HepG2 (cell line): ENCODE results near the gene FAM83C. TPM values are rescaled to one million over a fixed set of nuclear protein-coding genes. Genes with fewer than 3 reads are reported as not detected.

Source experiments
- ATAC-seq: fragments of 200-7000 bp; cut with Tn5 transposase; 3 replicates; pipeline ENCODE4 v1.9.1; 2020; ENCODE audit warnings: mild to moderate bottlenecking, moderate library complexity
- BruUV-seq: library from RNA; stranded (reverse); fragments of 400-500 nt; replicated peaks from 2 replicates; lab custom pipeline; 2021; lab: Mats Ljungman, UMichigan
- CTCF ChIA-PET: fragments of 300-600 bp; formaldehyde crosslinking; extraction: SDS; loops from one replicate; lab custom pipeline; 2021; ENCODE audit warnings: low total read pairs, inconsistent platforms, low intra/inter-chr PET ratio; lab: Yijun Ruan, JAX
- POLR2A ChIA-PET: fragments of 350-600 bp; sonication (Branson Sonifier 250); formaldehyde crosslinking; loops from one replicate; lab custom pipeline; 2020; ENCODE audit warnings: antibody characterized with exemption, inconsistent platforms; lab: Yijun Ruan, JAX
- DNase-seq: peaks from one replicate; pipeline ENCODE4 v3.0.0-alpha.2; 2015; ENCODE audit warnings: low spot score
- FAIRE-seq: peaks from 3 replicates; lab custom pipeline; 2011; peaks lifted over from hg19 to GRCh38; lab: Jason Lieb, UNC
- H2AFZ ChIP-seq: one replicate; pipeline ENCODE4 v1.6.1; 2011; ENCODE audit warnings: low read length, inconsistent platforms
- H3K27ac ChIP-seq: fragments of 300-600 bp; 3 replicates; pipeline ENCODE4 v1.8.0; 2011; ENCODE audit warnings: mixed run types, mild to moderate bottlenecking, mixed read lengths, low read length, inconsistent platforms; ENCODE audit not compliant: insufficient read depth; ENCODE audit errors: extremely low read length
- H3K27me3 ChIP-seq, 2 experiments: fragments of 200-600 bp in 1 of 2; 2 replicates in 1 of 2; 3 replicates in 1 of 2; pipeline versions ENCODE4 v1.6.0 to v1.8.0; 2011; ENCODE audit warnings: low read length in 2 of 2, mild to moderate bottlenecking in 2 of 2, moderate library complexity in 2 of 2, inconsistent platforms in 1 of 2; ENCODE audit not compliant: insufficient read depth in 2 of 2, control insufficient read depth in 1 of 2
- H3K36me3 ChIP-seq, 2 experiments: fragments of 200-600 bp in 1 of 2; replicated peaks in 1 of 2; 2 replicates in 1 of 2; 3 replicates in 1 of 2; pipeline versions ENCODE4 v1.5.1 to v1.8.0; 2011; ENCODE audit warnings: low read length in 2 of 2, inconsistent platforms in 1 of 2; ENCODE audit not compliant: insufficient read depth in 2 of 2, control insufficient read depth in 1 of 2
- H3K4me1 ChIP-seq: 2 replicates; pipeline ENCODE4 v1.5.1; 2012; ENCODE audit warnings: low read length, inconsistent platforms; ENCODE audit not compliant: insufficient read depth
- H3K4me2 ChIP-seq: 2 replicates; pipeline ENCODE4 v1.6.0; 2011; ENCODE audit warnings: low read depth, low read length, inconsistent platforms
- H3K4me3 ChIP-seq, 3 experiments: fragments of 200-600 bp in 1 of 3; sonication (generic), shearing (Covaris generic) in 1 of 3; replicated peaks in 1 of 3; 2 replicates each; pipeline ENCODE4 v1.5.1; 2011 to 2016; ENCODE audit warnings: low read length in 3 of 3, inconsistent platforms in 2 of 3, low read depth in 2 of 3, mild to moderate bottlenecking in 2 of 3, control low read depth in 1 of 3, mixed read lengths in 1 of 3; ENCODE audit not compliant: insufficient read depth in 1 of 3
- H3K79me2 ChIP-seq: one replicate; pipeline ENCODE4 v1.6.1; 2011; ENCODE audit warnings: low read length, inconsistent platforms; ENCODE audit not compliant: insufficient read depth
- H3K9ac ChIP-seq: 2 replicates; pipeline ENCODE4 v1.6.0; 2011; ENCODE audit warnings: mild to moderate bottlenecking, low read depth, low read length, inconsistent platforms; ENCODE audit not compliant: insufficient read depth
- H3K9me3 ChIP-seq: 2 replicates; pipeline ENCODE4 v1.5.1; 2012; ENCODE audit warnings: mild to moderate bottlenecking, low read length
- H4K20me1 ChIP-seq: 2 replicates; pipeline ENCODE4 v1.6.0; 2011; ENCODE audit warnings: inconsistent platforms, mild to moderate bottlenecking, low read length, moderate library complexity; ENCODE audit not compliant: insufficient read depth
- EHMT2 ChIP-seq: fragments of 200-600 bp; sonication (generic); IDR thresholded peaks from 2 replicates; pipeline ENCODE4 v1.7.0; 2017; ENCODE audit warnings: antibody characterized with exemption, low read depth, low read length, borderline replicate concordance
- GPN1 ChIP-seq: sonication (generic); formaldehyde crosslinking; IDR thresholded peaks from 2 replicates; pipeline ENCODE4 v1.5.1; 2020; ENCODE audit warnings: missing genetic modification reagents, borderline replicate concordance
- JARID2 ChIP-seq: sonication (generic); formaldehyde crosslinking; IDR thresholded peaks from 2 replicates; pipeline ENCODE4 v1.8.1; 2023; ENCODE audit warnings: missing genetic modification reagents, inconsistent platforms; ENCODE audit not compliant: insufficient replicate concordance
- MAZ ChIP-seq, 2 experiments: sonication (generic) in 1 of 2; formaldehyde crosslinking in 1 of 2; IDR thresholded peaks; 2 replicates each; pipeline versions ENCODE4 v1.5.0 to v1.6.1; 2012 to 2020; ENCODE audit warnings: low read depth in 2 of 2, mild to moderate bottlenecking in 2 of 2, borderline replicate concordance in 1 of 2, improper control_type of control experiment in 1 of 2, low read length in 1 of 2, missing genetic modification reagents in 1 of 2, moderate library complexity in 1 of 2
- NR1H2 ChIP-seq: sonication (generic); formaldehyde crosslinking; IDR thresholded peaks from 2 replicates; pipeline ENCODE4 v1.8.1; 2022; ENCODE audit warnings: low read depth, missing genetic modification reagents, borderline replicate concordance
- PHF8 ChIP-seq: sonication (generic); formaldehyde crosslinking; IDR thresholded peaks from 2 replicates; pipeline ENCODE4 v1.5.0; 2020; ENCODE audit warnings: missing genetic modification reagents
- TSC22D2 ChIP-seq: sonication (generic); formaldehyde crosslinking; IDR thresholded peaks from 2 replicates; pipeline ENCODE4 v1.5.1; 2020; ENCODE audit warnings: missing genetic modification reagents, mild to moderate bottlenecking, borderline replicate concordance
- ZBTB21 ChIP-seq: sonication (generic); formaldehyde crosslinking; IDR thresholded peaks from 2 replicates; pipeline ENCODE4 v1.4.0; 2020; ENCODE audit warnings: missing genetic modification reagents
- ZNF615 ChIP-seq: sonication (generic); formaldehyde crosslinking; IDR thresholded peaks from 2 replicates; pipeline ENCODE4 v1.5.0; 2020; ENCODE audit warnings: mild to moderate bottlenecking, missing genetic modification reagents, borderline replicate concordance
- WGBS: methylation state at CpG from one replicate; pipeline ENCODE4 v1.1.6; 2017; ENCODE audit warnings: low lambda C conversion rate; 5-methylcytosine and 5-hydroxymethylcytosine counted together
- in situ Hi-C: cut with HindIII; loops from 2 replicates; pipeline ENCODE4 v1.10.0; 2017; ENCODE audit warnings: low pct_unique_long_range_greater_than_20kb; ENCODE audit not compliant: extremely low pct_ligation_motif_present
- intact Hi-C: fragments of 100-400 bp; cut with micrococcal nuclease; formaldehyde crosslinking; loops from one replicate; pipeline ENCODE4 v1.10.0; 2022; ENCODE audit not compliant: unreplicated experiment
- polyA plus RNA-seq, 8 experiments: library from polyadenylated mRNA; depleted of rRNA in 3 of 8; stranded (reverse) in 7 of 8; unstranded in 1 of 8; fragments of >200 nt; fragmentation: Illumina TruSeq in 4 of 8; extraction: Trizol in 4 of 8; gene quantifications; 2 replicates each; pipeline versions ENCODE4 v1.2.1 to v1.2.3, GENCODE V29; 2011 to 2016; ENCODE audit warnings: low read depth in 4 of 8, missing spikeins in 1 of 8, mixed read lengths in 1 of 8; ENCODE audit not compliant: insufficient read depth in 1 of 8
- total RNA-seq, 5 experiments: library from RNA; depleted of rRNA; stranded (reverse); fragments of >200 nt; fragmentation: Illumina TruSeq; extraction: Trizol; gene quantifications; 2 replicates each; pipeline ENCODE4 v1.2.3, GENCODE V29; 2016; ENCODE audit warnings: low read depth in 1 of 5
- TF ChIP-seq, protein P1 (sequence below): sonication (generic); formaldehyde crosslinking; IDR thresholded peaks from 2 replicates; pipeline ENCODE4 v1.8.1; 2023; ENCODE audit warnings: mild to moderate bottlenecking, missing genetic modification reagents
- TF ChIP-seq, protein P2 (sequence below): sonication (generic); formaldehyde crosslinking; IDR thresholded peaks from 2 replicates; pipeline ENCODE4 v1.5.0; 2020; ENCODE audit warnings: mild to moderate bottlenecking, missing genetic modification reagents
- TF ChIP-seq, protein P3 (sequence below): IDR thresholded peaks from 2 replicates; pipeline ENCODE4 v1.6.1; 2018; ENCODE audit warnings: missing genetic modification reagents, mild to moderate bottlenecking, missing compliant biosample characterization

Gene FAM83C
- total and polyA plus RNA-seq, 2 of the 13 experiments (the other 11 are each of a cell fraction or from before 2014, with no cell fraction given), result 0.04 TPM; not detected in 1

DNA sequence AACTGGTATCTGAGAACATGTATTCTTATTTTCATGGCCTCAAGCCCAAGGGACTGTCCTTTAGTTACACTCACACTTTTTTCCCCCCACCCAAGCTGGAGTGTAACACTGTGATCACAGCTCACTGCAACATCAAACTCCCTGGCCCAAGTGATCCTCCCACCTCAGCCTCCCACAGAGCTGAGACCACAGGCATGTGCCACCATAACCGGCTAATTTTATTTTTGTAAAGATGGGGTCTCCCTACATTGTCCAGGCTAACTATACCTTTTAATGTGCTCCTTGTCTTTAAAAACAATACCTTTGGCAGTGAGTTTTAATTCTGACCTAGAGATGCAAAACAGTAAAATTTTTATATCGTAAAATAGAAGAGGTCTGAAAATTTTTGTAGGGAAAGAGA lies 48.2 kb upstream of the FAM83C start:
- Histone ChIP-seq H3K9ac (no peak overlapping the region), H3K4me1 (peaks cover 14% of the 10 kb centered on the region), H3K27me3 (no peaks in the 10 kb centered on the region), H3K9me3 (no peaks in the 10 kb centered on the region), H4K20me1 (no peaks in the 10 kb centered on the region), H3K36me3 (peaks cover 7 to 23% of the 10 kb centered on the region in 2 experiments; a peak in 4 of 5 replicates), H3K27ac (no peak overlapping the region), H3K4me2 (no peak overlapping the region), H3K4me3 (no peak overlapping the region), H3K79me2 (no peaks in the 10 kb centered on the region), H2AFZ (no peak overlapping the region)
- no peak for TF ChIP-seq EHMT2
- TF ChIP-seq, protein P1, sequence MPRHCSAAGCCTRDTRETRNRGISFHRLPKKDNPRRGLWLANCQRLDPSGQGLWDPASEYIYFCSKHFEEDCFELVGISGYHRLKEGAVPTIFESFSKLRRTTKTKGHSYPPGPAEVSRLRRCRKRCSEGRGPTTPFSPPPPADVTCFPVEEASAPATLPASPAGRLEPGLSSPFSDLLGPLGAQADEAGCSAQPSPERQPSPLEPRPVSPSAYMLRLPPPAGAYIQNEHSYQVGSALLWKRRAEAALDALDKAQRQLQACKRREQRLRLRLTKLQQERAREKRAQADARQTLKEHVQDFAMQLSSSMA (CRISPR knock-in tag), result 0 out of 2 replicates have a peak, but pooled peaks have one; percentile 38
- FAIRE-seq, result no peak
- no peak for ATAC-seq
- intact Hi-C loops, result loop anchor here (5.0 kb wide), 2 partner anchors 33 to 97 kb away; partner anchors contain the start of gene GDF5
- no TSS peak for BruUV-seq
- POLR2A ChIA-PET, result no interaction called here
- 98% methylated on average over 2 of the region's 2 CpGs for WGBS
- CTCF ChIA-PET, result no interaction called here
- in situ Hi-C loops, result no loop called here
- DNase-seq, result no peak

DNA sequence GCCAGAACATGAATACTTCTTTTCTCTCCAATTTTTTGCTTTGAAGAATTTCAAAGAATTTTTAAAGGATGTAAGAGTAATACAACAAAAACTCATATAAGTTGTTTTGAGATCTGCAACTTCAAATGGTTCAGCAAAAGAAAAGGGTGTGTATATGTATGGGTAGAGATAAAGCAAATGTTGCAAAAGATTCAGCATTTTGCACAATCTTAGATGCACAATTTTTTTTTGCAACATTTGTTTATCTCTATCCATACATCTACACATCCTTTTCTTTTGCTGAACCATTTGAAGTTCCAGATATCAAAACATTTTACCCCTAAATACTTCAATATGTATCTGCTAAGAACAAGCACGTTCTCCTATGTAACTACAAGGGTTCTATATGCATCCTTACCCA lies 47.4 kb upstream of the FAM83C start:
- no peaks in the 10 kb centered on the region for H3K27me3 ChIP-seq
- WGBS, result 100% methylated on average over 1 of the region's 1 CpG
- in situ Hi-C loops (no loop called here), intact Hi-C loops (loop anchor here (5.0 kb wide), 2 partner anchors 32 to 98 kb away; partner anchors contain the start of gene GDF5)
- no peak overlapping the region for H3K4me3 ChIP-seq
- CTCF ChIA-PET, result no interaction called here
- no peaks in the 10 kb centered on the region for H4K20me1 ChIP-seq
- peaks cover 5 to 16% of the 10 kb centered on the region in 2 experiments for H3K36me3 ChIP-seq
- no peak for FAIRE-seq
- H2AFZ ChIP-seq, result no peak overlapping the region
- no peaks in the 10 kb centered on the region for H3K79me2 ChIP-seq
- DNase-seq, result no peak
- BruUV-seq, result no TSS peak
- H3K4me2 ChIP-seq, result no peak overlapping the region
- no peak overlapping the region for H3K9ac ChIP-seq
- H3K27ac ChIP-seq, result no peak overlapping the region
- POLR2A ChIA-PET, result no interaction called here
- H3K9me3 ChIP-seq, result no peaks in the 10 kb centered on the region
- ATAC-seq, result no peak
- H3K4me1 ChIP-seq, result peaks cover 9% of the 10 kb centered on the region
- no peak for TF ChIP-seq MAZ (IDR thresholded peaks at IDR 0.05; ENCODE audit: borderline replicate concordance, low read depth, low read length)
- TF ChIP-seq MAZ (CRISPR knock-in tag; IDR thresholded peaks at IDR 0.05; ENCODE audit: low read depth), result no peak
- no peak for TF ChIP-seq ZNF615 (CRISPR knock-in tag)
- TF ChIP-seq JARID2 (CRISPR knock-in tag), result no peak
- TF ChIP-seq GPN1 (CRISPR knock-in tag), result no peak
- TF ChIP-seq, protein P2, sequence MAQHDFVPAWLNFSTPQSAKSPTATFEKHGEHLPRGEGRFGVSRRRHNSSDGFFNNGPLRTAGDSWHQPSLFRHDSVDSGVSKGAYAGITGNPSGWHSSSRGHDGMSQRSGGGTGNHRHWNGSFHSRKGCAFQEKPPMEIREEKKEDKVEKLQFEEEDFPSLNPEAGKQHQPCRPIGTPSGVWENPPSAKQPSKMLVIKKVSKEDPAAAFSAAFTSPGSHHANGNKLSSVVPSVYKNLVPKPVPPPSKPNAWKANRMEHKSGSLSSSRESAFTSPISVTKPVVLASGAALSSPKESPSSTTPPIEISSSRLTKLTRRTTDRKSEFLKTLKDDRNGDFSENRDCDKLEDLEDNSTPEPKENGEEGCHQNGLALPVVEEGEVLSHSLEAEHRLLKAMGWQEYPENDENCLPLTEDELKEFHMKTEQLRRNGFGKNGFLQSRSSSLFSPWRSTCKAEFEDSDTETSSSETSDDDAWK, result no peak
- TF ChIP-seq ZBTB21, result no peak
- TF ChIP-seq, protein P3, sequence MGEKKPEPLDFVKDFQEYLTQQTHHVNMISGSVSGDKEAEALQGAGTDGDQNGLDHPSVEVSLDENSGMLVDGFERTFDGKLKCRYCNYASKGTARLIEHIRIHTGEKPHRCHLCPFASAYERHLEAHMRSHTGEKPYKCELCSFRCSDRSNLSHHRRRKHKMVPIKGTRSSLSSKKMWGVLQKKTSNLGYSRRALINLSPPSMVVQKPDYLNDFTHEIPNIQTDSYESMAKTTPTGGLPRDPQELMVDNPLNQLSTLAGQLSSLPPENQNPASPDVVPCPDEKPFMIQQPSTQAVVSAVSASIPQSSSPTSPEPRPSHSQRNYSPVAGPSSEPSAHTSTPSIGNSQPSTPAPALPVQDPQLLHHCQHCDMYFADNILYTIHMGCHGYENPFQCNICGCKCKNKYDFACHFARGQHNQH (CRISPR knock-in tag), result no peak
- no peak for TF ChIP-seq PHF8
- TF ChIP-seq TSC22D2 (CRISPR knock-in tag), result no peak
- no peak for TF ChIP-seq NR1H2 (CRISPR knock-in tag)
